K562 (cell line): ENCODE measurements around the gene CASKIN2. TPM values are rescaled to one million over a fixed set of nuclear protein-coding genes. Genes with fewer than 3 reads are reported as not detected.

Experiments used
- BRF1 ChIP-seq: IDR thresholded peaks from 3 replicates; pipeline ENCODE4 v1.6.1; 2011; ENCODE audit warnings: borderline replicate concordance, mild to moderate bottlenecking; ENCODE audit not compliant: insufficient read length; ENCODE audit errors: extremely low read depth
- ELF4 ChIP-seq: fragments of 450-650 bp; formaldehyde crosslinking; IDR thresholded peaks from 2 replicates; pipeline ENCODE4 v1.4.0; 2022; ENCODE audit warnings: missing genetic modification characterization
- ERF ChIP-seq: fragments of 450-650 bp; formaldehyde crosslinking; IDR thresholded peaks from 2 replicates; pipeline ENCODE4 v1.4.0; 2020; ENCODE audit warnings: mild to moderate bottlenecking, mixed read lengths
- ETV6 ChIP-seq, 3 experiments: fragments of 150-350 bp in 1 of 3; sonication (generic) in 1 of 3; formaldehyde crosslinking in 1 of 3; IDR thresholded peaks; 2 replicates each; pipeline versions ENCODE4 v1.6.1 to v1.8.0; 2014 to 2022; ENCODE audit warnings: borderline replicate concordance in 2 of 3, low read depth in 2 of 3, antibody characterized with exemption in 1 of 3, low read length in 1 of 3, mild to moderate bottlenecking in 1 of 3, missing genetic modification reagents in 1 of 3
- FOSL1 ChIP-seq: fragments of 200-800 bp; sonication (Bioruptor generic); conservative IDR thresholded peaks from 2 replicates; pipeline ENCODE4 v1.6.1; 2016; ENCODE audit warnings: missing genetic modification characterization, missing compliant biosample characterization
- GTF2A2 ChIP-seq: IDR thresholded peaks from 2 replicates; pipeline ENCODE4 v1.6.1; 2016; ENCODE audit warnings: mild to moderate bottlenecking, missing genetic modification characterization, missing compliant biosample characterization
- LARP7 ChIP-seq: fragments of 450-650 bp; IDR thresholded peaks from 2 replicates; pipeline ENCODE4 v1.6.1; 2016
- MBD2 ChIP-seq: sonication (generic); IDR thresholded peaks from 2 replicates; pipeline ENCODE4 v1.6.1; 2016; ENCODE audit warnings: low read depth, borderline replicate concordance
- PML ChIP-seq: IDR thresholded peaks from 2 replicates; pipeline ENCODE4 v1.6.1; 2012; ENCODE audit warnings: low read length, inconsistent platforms
- PPARD ChIP-seq: fragments of 250-450 bp; sonication (Bioruptor Pico); IDR thresholded peaks from 2 replicates; pipeline ENCODE4 v1.8.0; 2022; ENCODE audit warnings: inconsistent platforms, mild to moderate bottlenecking, moderate library complexity
- TCF3 ChIP-seq: sonication (generic); formaldehyde crosslinking; IDR thresholded peaks from 2 replicates; pipeline ENCODE4 v1.4.0; 2020; ENCODE audit warnings: mild to moderate bottlenecking, missing genetic modification reagents
- XRCC5 ChIP-seq: fragments of 200-400 bp; formaldehyde crosslinking; IDR thresholded peaks from 2 replicates; pipeline ENCODE4 v1.6.1; 2017; ENCODE audit warnings: low read depth, mild to moderate bottlenecking, low read length
- ZNF12 ChIP-seq: sonication (generic); formaldehyde crosslinking; IDR thresholded peaks from 2 replicates; pipeline ENCODE4 v1.4.0; 2020; ENCODE audit warnings: mild to moderate bottlenecking, missing genetic modification reagents
- ZNF134 ChIP-seq: fragments of 250-450 bp; sonication (Bioruptor Pico); conservative IDR thresholded peaks from 2 replicates; pipeline ENCODE4 v1.4.0; 2020
- ZNF3 ChIP-seq: fragments of 250-450 bp; sonication (Bioruptor Pico); IDR thresholded peaks from 2 replicates; pipeline ENCODE4 v1.5.0; 2021; ENCODE audit warnings: mild to moderate bottlenecking, moderate library complexity
- ZNF76 ChIP-seq: fragments of 250-450 bp; sonication (Bioruptor Pico); IDR thresholded peaks from 2 replicates; pipeline ENCODE4 v1.4.0; 2020; ENCODE audit warnings: mild to moderate bottlenecking, moderate library complexity, borderline replicate concordance
- polyA plus RNA-seq, 8 experiments: library from polyadenylated mRNA; depleted of rRNA in 4 of 8; stranded (reverse) in 5 of 8; unstranded in 3 of 8; fragments of >200 nt; fragmentation: Nextera tagmentation in 2 of 8; fragmentation: Illumina TruSeq in 1 of 8; extraction: Ambion mirVana in 2 of 8; extraction: Trizol in 1 of 8; gene quantifications; 2 replicates each; pipeline versions ENCODE4 v1.2.1 to v1.2.3, GENCODE V29; 2011 to 2014; ENCODE audit warnings: inconsistent platforms in 1 of 8, missing spikeins in 1 of 8
- total RNA-seq, 7 experiments: library from RNA; depleted of rRNA in 6 of 7; stranded (reverse); fragments of >200 nt in 6 of 7; fragmentation: Illumina TruSeq in 2 of 7; extraction: Trizol in 2 of 7; gene quantifications; 2 replicates each; pipeline versions ENCODE4 v1.2.1 to v1.2.3, GENCODE V29; 2011 to 2021; ENCODE audit warnings: low replicate concordance in 1 of 7
- TF ChIP-seq, protein P1 (sequence below): conservative IDR thresholded peaks from 2 replicates; pipeline ENCODE4 v1.6.1; 2011; ENCODE audit warnings: low read depth, mild to moderate bottlenecking, low read length; ENCODE audit not compliant: control insufficient read depth
- TF ChIP-seq, protein P2 (sequence below), 2 experiments: IDR thresholded peaks; 2 replicates each; pipeline ENCODE4 v1.6.1; 2011; ENCODE audit warnings: borderline replicate concordance in 1 of 2, control low read depth in 1 of 2, low read depth in 1 of 2, low read length in 1 of 2, mild to moderate bottlenecking in 1 of 2, mixed read lengths in 1 of 2, moderate library complexity in 1 of 2; ENCODE audit not compliant: insufficient read depth in 1 of 2, insufficient read length in 1 of 2, poor library complexity in 1 of 2, severe bottlenecking in 1 of 2; ENCODE audit errors: extremely low read depth in 1 of 2
- TF ChIP-seq, protein P3 (sequence below), 2 experiments: IDR thresholded peaks in 1 of 2; conservative IDR thresholded peaks in 1 of 2; 2 replicates each; pipeline ENCODE4 v1.6.1; 2016; ENCODE audit warnings: low read depth in 2 of 2, mild to moderate bottlenecking in 1 of 2, missing compliant biosample characterization in 1 of 2, missing genetic modification characterization in 1 of 2, moderate library complexity in 1 of 2
- TF ChIP-seq, protein P4 (sequence below): fragments of 450-650 bp; IDR thresholded peaks from 2 replicates; pipeline ENCODE4 v1.6.1; 2017; ENCODE audit warnings: antibody characterized with exemption

CASKIN2 gene
- total and polyA plus RNA-seq, 9 of the 15 experiments (the other 6 are each of a cell fraction or from before 2014, with no cell fraction given): 0.01 to 12.2 (median 2.1) TPM

DNA sequence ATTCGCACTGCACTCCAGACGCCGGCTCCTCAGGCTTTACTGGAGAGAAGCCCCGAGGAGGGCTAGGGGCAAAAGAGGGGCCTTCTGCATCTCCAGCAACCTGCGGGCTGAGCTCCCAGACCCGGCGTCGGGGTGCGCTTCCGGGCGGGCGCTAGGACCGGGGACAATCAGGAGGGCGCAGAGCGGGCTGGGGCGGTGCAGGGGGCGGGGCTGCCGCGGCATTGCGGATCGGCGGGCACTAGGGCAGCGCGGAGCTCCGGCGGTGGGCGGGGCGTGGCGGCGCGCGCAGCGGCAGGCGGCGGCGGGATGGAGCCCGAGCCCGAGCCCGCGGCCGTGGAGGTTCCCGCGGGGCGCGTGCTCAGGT is 900 bp upstream of the CASKIN2 start, which contains the start of gene TSEN54 (continued):
- TF ChIP-seq ZNF12 (0 out of 2 replicates have a peak, but pooled peaks have one; percentile 52), MBD2 (no peak; the same call in 1 of the 2 replicates), LARP7 (0 out of 2 replicates have a peak, but pooled peaks have one; percentile 15), ZNF134 (no peak), PML (no peak), ZNF3 (CRISPR knock-in tag) (no peak), FOSL1 (tag) (peak; percentile 52; the same call in 1 of the 2 replicates), ERF (CRISPR knock-in tag) (0 out of 2 replicates have a peak, but pooled peaks have one; percentile 4), XRCC5 (peak; percentile 10; the same call in 1 of the 2 replicates), GTF2A2 (tag) (no peak), ZNF76 (CRISPR knock-in tag) (no peak), PPARD (no peak), ETV6 (IDR thresholded peaks at IDR 0.05; ENCODE audit: borderline replicate concordance in 1 of 2, low read depth in 2 of 2, low read length in 1 of 2) (no peak), ETV6 (CRISPR knock-in tag; IDR thresholded peaks at IDR 0.05; ENCODE audit: borderline replicate concordance) (no peak), TCF3 (peak; percentile 33), ELF4 (CRISPR knock-in tag) (0 out of 2 replicates have a peak, but pooled peaks have one; percentile 30), BRF1 (no peak)
- TF ChIP-seq, protein P1, sequence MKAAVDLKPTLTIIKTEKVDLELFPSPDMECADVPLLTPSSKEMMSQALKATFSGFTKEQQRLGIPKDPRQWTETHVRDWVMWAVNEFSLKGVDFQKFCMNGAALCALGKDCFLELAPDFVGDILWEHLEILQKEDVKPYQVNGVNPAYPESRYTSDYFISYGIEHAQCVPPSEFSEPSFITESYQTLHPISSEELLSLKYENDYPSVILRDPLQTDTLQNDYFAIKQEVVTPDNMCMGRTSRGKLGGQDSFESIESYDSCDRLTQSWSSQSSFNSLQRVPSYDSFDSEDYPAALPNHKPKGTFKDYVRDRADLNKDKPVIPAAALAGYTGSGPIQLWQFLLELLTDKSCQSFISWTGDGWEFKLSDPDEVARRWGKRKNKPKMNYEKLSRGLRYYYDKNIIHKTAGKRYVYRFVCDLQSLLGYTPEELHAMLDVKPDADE: peak; percentile 14; the same call in 1 of the 2 replicates
- TF ChIP-seq, protein P2, sequence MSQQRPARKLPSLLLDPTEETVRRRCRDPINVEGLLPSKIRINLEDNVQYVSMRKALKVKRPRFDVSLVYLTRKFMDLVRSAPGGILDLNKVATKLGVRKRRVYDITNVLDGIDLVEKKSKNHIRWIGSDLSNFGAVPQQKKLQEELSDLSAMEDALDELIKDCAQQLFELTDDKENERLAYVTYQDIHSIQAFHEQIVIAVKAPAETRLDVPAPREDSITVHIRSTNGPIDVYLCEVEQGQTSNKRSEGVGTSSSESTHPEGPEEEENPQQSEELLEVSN (IDR thresholded peaks at IDR 0.05; ENCODE audit: borderline replicate concordance in 1 of 2, extremely low read depth in 1 of 2, insufficient read depth in 1 of 2, insufficient read length in 1 of 2, low read depth in 1 of 2, low read length in 1 of 2, poor library complexity in 1 of 2, severe bottlenecking in 1 of 2): peak in 1 of 2 experiments; percentile 83
- TF ChIP-seq, protein P3, sequence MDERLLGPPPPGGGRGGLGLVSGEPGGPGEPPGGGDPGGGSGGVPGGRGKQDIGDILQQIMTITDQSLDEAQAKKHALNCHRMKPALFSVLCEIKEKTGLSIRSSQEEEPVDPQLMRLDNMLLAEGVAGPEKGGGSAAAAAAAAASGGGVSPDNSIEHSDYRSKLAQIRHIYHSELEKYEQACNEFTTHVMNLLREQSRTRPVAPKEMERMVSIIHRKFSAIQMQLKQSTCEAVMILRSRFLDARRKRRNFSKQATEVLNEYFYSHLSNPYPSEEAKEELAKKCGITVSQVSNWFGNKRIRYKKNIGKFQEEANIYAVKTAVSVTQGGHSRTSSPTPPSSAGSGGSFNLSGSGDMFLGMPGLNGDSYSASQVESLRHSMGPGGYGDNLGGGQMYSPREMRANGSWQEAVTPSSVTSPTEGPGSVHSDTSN (CRISPR knock-in tag; IDR thresholded peaks at IDR 0.05; ENCODE audit: low read depth): no peak
- TF ChIP-seq, protein P3 (tag; conservative IDR thresholded peaks at IDR 0.05; ENCODE audit: low read depth): no peak
- TF ChIP-seq, protein P4, sequence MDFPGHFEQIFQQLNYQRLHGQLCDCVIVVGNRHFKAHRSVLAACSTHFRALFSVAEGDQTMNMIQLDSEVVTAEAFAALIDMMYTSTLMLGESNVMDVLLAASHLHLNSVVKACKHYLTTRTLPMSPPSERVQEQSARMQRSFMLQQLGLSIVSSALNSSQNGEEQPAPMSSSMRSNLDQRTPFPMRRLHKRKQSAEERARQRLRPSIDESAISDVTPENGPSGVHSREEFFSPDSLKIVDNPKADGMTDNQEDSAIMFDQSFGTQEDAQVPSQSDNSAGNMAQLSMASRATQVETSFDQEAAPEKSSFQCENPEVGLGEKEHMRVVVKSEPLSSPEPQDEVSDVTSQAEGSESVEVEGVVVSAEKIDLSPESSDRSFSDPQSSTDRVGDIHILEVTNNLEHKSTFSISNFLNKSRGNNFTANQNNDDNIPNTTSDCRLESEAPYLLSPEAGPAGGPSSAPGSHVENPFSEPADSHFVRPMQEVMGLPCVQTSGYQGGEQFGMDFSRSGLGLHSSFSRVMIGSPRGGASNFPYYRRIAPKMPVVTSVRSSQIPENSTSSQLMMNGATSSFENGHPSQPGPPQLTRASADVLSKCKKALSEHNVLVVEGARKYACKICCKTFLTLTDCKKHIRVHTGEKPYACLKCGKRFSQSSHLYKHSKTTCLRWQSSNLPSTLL: no peak
